Middle frontal gyrus (tissue), 1 donor: Measurements from ENCODE around the gene TES.

Experiments used
- DNase-seq: peaks from one replicate; pipeline ENCODE4 v3.0.0-alpha.2; 2015; ENCODE audit warnings: low spot score; ENCODE audit errors: extremely low spot score

TES gene

DNA sequence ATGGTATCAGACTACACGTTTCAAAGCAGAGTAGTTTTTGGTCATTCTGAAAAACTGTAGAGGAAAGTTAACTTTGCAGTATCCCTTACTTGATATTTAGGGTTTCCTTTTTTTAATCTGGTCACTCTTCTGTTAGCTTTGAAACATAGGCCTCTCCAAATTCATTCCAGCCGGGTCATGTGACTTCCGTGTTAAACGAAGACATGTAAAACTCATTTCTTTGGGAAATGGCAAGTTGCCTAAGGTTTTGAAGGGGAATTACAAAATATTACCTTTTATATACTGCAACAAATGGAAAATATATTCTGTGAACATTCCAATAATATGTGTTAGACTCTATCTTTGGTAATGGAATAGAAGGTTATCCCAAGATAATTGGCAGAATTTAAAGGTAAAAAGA lies 9.5 kb downstream of the TES start:
- DNase-seq: no peak

DNA sequence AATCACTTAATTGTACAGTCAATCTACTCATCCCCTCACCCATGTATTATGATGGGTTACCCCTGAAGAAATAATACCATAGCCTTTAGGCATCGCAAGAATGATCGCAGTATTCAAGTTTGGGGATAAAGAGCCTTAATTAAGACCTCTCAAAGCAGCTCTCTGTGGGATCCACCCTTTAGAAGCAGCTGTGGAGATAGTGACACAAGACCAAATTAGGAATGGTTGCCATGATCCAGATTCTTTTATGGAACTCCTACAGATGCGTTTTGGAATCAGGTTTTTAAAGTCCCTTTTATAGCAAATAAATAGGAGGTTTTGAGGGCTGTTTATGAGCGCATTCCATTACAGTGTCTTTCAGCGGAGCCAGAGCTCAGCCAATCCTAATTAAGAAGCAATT lies 12.2 kb downstream of the TES start:
- DNase-seq: no peak

DNA sequence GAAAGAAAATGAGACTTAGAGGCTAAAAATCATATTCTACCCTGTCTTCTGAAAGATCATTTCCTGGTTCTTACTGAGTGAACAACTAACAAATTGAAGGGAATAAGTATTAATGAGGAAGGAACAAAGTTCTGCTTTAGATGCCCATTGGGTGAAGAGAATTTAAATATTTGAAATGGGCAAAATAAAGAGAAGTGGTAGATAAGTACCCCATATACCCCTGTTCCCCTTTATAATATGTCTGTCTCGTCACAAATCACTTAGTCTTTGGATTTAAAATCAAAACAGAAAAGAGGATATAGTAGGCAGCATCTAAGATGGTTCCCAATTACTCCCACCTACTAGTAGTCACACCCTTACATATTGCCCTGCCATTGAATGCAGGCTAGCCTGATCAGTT lies 13.2 kb downstream of the TES start:
- DNase-seq: no peak

DNA sequence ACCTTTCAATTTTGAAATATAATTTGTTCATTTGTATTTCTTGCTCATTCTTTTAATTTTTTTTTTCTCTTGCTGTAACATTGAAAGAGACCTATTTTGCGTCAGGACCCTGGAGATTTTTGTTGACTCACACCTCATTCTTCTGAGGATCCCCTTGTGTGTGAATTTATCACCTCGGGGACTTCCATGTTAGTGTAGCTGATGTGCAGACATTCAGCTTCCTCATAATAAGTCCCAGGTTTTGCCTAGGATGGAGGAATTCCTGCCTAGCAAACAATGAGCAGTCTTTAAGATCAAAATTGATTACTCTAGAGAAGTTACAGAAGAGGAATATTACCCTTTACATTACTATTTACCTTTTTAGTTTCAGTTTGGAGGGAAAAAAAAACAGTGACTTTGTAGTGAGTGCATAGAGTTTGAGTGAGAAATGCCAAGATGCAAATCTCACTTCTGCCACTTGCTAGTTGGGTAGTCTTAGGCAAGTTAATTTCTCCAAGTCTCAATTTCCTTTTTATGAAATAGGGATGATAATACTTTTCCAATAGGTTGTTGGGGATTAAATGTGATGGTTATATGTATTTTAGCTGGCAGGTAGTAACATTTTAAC lies 14.3 kb downstream of the TES start:
- DNase-seq: no peak

DNA sequence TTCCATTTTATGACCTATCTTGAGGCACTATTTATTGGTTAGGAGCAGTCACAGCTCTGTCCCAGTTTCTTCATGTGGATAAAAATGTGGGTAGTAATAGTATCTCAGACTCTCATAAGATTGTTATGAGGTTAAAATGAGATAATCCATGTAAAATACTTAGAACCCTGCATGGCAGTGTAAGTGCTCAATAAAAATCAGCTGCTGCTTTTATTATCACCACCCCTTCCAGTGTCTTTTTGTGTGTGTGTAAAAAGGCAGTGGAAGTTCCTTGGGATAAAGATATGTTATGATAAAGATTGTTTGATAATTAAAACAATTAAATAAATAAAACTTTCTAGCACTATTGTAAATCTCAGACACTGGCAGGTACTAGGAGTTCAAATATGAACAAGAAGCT lies 15.5 kb downstream of the TES start:
- DNase-seq: no peak

DNA sequence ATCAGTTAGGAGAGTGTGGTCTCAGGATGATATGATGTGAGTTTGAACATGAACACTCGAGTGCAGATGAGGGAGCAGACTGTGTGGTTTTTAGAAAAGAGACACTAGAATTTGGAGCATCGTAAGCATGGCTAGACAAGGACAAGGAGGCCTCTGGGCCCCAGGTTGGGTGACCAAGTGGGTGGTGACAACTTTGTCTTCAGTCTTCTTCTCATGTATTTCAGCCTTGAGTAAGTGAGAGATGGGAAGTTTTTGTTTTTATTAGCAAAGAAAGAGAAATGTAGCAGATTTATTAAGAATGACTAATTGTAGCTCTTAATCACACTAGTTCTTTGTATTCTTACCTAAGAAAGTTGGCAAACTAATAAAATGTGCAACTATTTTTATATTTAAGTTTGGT lies 16.3 kb downstream of the TES start:
- no peak for DNase-seq

DNA sequence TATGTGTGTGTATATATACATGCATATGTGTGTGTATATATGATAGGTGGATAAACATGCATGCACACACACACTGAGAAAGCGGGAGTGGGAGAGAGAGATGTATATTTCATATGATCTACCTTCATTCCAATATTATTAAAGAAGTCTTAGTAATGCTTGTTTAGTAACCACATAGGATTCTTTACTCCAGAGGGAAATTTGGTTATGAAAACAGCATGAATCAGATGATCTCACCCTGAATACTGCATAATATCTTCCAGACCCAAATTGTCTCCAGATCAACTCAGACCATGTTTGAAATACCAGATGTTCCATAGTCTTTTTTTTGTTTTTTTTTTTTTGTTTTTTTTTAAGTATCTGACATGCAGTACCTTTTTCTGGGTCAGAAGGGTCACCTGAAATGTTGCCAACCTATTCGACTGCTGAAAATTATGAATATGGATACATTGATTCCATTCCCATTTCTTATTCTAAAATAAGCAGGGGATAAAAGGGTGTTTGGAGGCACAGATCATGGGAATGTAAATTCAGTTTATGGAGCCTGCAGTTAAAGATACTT lies 17.4 kb downstream of the TES start:
- DNase-seq: no peak

DNA sequence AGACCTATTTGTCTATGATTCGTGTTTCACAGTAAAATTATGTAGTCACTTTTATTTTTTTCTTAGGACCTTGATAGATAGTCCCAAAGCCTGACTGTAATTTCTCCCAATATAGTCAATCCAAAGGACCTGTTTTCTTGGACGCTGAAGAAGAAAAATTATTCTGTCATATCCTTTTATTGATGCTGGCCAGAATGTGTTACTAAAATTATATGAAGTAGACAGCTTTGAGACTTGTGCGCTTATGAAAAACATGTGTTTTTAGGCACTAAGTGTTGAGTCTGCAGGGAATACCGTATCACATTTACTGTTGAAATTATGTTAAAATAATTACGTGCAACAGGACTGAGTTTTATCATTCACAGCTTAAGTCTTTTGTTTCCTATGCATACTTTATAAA lies 17.9 kb downstream of the TES start:
- DNase-seq: no peak

DNA sequence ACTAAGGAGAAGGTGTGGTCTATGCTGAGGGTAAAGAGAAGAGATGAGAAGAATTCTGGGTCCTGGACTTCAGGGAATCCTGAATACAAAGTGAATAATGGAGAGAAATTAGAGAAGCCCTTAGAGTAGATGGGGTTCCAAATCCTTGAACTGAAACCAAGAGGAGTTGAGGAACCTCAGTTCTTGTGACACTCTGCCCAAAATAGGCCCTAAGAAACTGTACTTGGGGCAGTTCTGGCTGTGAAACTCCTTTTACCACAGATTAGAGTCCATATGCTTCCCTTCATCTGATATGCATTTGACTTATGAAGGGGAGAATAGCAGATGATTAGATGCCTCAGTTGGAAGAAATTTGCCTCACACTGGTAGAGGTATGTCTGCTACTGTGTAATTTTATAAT lies 19.0 kb downstream of the TES start:
- DNase-seq: no peak

DNA sequence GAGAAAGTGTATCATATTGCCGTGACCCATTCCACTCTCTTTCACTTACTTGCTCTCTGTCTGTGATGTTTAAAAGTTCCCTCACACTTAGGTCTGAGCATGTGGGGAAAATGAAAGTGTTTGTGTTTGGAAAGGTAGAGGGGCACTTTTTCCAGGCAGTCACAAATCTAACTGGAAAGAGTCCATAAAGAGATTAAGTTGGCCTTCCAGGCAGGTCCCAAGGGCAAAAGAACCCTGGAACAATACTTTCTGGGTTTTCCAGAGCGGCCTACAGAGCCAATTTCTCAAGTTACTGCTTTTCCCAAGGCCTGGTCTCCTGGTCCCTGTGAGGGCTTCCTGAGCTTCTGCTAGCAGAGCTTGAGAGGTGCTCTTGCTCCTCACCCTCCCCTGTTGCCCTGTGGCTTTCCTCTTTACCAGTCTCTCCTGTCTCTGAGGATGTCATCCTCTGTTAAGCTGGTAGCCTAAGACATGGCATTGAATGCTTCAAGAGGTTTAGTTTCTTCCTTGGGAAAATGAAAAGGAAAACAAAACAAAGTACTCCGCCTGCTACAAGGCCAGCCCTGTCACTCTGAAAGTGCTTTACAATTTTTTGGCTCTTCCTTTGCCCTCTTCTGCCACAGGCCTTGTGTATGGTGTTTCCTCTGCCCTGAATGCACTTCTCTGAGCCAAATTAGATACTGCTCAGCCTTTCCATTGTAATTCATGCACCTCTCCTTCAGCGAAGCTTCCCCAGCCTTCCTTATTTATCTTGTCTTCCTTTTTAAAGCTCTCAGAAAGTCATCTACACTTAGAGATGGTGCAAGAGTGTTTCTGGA lies 20.1 kb downstream of the TES start:
- DNase-seq: no peak

DNA sequence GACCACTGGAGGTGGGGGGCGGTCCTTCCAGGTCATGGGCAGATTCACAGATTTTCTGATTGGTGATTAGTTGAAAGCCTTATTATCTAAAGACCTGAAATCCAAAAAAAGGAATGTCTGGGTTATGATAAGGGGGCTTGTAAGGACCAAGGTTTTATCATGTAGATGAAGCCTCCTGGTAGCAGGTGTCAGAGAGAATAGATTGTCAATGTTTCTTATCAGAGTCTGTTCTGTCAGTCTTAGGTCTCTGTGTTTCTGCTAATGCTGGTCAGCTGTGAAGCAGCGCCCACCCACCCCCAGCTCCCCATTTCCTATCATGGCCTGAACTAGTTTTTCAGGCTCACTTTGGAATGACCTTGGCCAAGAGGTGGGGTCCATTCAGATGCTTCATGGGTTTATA lies 21.2 kb downstream of the TES start:
- no peak for DNase-seq

DNA sequence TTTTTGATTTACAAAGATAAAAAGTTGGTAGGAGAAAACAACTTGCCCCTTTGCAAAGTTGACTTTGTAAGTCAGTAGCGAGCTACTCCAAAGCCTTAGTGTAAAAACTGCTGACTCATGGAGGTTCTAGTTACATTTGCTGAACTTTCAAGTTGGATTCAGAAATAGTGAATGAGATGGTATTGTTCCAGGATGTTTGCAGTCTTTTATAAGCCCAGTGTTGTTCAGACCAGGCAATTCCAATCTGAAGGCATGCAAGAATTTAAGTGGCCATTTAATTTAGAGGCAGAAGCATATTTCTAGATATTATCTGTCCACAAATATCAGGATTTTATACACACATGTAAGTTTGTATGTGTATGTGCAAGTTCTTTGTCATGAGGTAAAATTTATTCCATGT lies 21.6 kb downstream of the TES start:
- DNase-seq: no peak

DNA sequence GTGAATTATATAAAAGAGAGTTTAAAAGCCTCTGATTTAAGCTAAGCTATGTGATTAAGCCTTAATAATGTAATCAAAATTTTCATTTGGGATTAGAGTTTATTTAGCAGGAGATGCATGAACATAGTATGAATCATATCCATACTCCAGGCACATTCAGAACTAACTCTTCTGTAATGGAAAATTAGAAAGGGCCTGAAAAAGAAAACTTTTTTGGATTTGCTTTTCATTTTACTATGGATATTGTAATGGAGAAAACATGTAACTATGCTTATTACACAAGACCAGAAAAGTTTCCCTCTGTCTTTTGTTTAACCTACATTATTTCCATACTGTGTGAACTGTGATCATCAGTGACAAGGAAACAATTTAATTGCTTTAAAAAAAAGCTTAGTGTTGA lies 22.0 kb downstream of the TES start:
- DNase-seq: no peak

DNA sequence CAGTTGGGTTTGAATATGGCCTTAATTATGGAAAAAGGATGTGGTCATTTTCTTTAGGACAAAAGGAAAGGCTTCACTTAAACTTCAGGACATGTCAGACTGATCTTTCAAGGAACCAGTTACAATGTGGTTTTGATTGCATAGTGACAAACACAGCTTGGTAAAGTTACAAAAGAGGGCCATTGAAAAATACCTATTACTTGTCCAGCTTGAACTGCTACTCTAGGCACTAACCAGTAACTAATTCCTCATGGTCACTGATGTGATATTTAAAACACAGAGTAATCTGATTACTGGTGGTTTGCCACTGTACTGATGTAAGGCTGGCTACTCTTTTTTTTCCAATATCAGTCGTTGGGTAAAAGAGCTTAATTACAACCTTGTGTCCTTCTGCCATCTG lies 22.6 kb downstream of the TES start:
- DNase-seq: no peak

DNA sequence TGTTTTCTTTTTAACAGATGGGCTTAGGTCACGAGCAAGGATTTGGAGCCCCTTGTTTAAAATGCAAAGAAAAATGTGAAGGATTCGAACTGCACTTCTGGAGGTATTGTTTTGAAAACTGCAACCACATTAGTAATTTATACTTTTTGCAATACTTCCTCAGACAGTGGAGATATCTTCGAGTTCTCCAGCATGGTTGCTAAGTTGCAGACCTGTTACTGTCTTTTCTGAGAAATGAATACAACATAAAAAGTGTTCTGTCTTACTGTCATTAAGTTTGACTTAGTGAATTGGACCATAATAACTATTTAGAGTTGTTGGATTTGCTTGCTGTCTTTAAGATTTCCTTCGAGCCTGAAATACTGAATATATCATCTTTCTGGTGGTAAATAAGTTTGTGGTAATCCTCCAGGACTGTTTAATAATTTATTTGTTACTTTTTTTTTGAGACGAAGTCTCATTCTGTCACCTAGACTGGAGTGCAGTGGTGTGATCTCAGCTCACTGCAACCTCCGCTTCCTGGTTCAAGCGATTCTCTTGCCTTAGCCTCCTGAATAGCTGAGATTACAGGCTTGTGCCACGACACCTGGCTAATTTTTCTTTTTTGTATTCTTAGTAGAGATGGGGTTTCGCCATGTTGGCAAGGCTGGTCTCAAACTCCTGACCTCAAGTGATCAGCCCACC lies 24.3 kb downstream of the TES start:
- DNase-seq: no peak

DNA sequence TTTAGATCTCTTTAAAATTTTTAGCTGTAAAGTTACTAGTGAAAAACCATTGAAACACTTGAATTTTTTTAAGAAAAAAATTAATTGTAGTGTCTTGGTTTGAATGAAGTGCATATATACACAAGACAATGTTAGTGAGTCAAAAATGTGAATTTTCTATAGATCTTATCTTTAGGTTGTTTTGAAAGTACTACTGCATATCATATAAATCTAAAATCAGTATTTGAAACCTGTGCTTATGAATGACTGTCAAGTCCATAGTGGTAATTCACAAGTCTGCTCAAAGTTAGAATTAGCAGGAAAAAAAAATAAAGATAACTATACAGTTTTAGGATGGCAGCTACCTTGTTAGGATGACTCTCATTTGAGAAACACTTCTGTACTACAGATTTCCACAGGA lies 25.0 kb downstream of the TES start:
- no peak for DNase-seq

DNA sequence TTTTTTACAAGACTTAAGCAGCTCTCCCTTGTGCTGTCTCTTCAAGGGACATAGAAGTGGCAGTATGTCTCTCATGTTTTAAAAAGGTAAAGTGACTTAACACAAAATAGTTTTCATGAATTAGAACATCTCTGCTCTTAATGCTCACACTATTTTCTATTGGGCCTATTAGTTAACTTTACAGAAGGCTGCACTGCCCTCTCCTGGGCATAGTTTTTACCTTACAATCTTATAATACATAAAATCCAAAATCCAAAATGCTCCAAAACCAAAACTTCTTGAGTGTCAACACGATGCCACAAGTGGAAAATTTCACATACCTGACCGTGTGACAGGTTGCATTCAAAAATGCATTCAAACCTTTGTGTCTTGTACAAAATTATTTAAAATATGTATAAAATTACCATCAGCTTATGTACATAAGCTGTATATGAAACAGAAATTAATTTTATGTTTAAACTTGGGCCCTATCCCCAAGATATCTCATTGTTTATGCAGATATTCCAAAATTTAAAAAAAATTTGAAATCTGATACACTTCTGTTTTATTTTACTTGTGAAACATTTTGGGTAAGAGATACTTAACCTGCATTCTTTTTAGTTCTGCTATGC lies 25.8 kb downstream of the TES start:
- DNase-seq: no peak

DNA sequence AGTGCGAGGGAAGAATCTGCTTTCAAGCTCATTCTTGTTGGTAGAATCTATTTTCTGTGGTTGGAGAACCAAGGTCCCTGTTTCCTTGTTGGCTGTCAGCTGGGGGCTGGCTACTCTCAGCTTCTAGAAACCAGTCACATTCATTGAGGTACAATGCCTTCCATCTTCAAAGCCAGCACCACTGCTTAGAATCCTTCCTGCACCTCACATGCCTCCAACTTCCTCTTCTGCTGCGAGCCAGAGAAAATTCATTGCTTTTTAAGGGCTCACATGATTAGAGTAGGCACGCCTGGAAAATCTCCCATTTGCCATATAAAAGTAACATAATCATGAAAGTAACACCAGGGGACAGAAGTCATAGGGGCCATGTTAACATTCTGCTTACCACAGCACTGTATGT lies 28.7 kb downstream of the TES start:
- DNase-seq: no peak

DNA sequence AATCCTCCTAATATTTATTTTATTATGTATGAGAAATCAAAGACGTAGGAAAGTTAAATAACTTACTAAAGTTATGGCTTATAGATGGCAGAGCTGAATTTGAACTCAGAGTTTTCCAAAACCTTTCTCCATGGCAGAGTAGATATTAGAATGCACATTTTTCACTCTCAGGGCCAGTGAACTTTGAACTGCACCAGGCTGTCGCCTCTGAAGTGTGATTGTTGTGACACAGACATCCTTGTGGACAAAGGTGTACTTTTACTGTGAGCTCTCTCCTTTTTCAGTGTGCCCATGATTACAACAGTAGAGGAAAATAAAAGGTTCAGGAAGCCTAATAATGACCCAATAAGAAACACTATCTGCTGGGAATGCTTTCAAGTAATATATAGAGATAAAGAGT lies 29.1 kb downstream of the TES start:
- no peak for DNase-seq

DNA sequence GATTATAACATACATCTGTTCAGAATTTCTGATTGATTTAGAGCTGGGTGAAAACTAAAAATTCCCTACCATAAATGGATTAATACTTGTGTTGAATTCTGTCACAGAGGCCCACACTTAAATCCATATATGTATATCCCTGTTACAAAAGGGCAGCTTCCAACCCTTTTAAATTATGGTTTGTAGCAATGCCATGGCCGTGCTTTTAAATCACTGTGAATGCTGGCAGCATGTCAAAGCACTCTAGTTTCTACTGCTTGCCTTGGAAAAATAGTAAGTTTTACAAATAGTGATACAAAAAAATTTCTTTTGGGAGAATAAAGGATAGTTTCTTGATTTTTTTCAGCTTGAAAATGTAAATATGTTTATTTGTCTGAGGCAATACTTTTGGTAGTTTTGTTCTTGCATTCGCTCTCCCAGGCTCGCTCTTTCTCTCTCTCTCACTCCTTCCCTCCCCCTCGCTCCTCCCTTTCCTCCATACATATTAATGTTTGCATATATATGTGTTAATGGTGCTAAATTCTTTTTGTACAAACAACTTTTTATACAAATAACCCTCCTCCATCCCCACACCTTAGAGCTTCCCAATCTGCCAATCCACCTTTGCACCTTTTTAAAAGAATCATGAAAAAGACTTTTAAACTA lies 29.8 kb downstream of the TES start:
- no peak for DNase-seq

DNA sequence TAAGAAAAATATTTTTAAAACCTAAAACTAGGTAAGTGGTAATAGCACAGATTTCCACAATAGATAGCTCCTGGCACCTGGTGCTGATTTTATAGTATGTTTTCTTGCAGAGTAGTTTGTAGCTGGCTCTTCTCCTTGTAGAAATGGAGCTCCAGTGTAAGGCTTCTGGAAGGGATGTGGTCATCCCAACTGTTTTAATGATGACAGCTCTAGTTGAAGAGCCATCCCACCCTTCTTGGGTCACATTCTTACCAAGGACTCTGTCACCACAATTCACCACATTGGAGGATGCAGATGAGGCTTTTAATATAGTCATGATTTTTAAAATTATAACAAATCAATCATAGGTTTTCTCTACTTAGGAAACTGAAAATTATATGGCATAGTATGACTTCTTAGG lies 31.0 kb downstream of the TES start:
- no peak for DNase-seq

DNA sequence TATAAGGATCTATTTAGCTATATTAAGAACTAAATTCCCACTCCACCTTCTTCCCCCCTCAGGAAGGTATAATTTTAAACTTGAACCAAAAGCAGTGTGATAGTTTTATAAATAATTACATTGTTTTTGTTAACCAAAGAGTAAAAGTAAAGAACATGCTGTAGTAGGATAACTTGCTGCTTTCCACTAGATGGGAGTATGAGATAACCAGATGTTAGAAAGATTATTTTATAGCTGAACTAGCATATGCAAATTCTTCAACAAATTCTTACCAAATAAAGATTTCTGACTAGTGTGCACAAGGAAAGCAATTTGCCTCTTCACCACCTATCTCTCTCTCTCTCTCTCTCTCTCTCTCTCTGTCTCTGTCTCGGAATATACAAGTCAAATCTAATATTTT lies 31.8 kb downstream of the TES start:
- DNase-seq: no peak
